ENCODE data around the gene ZNF584.

The ZNF584 gene

DNA sequence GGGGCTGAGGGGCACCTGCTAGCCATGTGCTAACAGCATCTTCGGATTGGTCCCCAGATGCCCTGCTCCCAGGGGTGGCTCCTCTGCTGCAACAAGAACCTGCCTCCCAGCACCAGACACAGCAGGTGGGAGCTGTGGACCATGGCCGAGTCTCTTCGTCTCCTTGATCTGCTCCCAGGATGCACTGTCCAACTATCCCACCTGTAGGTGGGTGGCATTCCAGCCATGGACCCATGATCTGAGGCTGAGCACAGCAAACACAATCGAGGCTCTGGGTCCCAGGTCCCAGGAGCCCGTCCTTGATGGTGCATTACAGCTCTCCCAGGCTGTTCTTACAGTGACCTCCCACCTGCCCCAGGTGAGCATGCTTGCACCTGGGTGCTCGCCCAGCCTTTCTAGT is 29.2 kb upstream of the ZNF584 start:
- H3K27me3 ChIP-seq (ENCODE audit: insufficient read depth, poor library complexity, severe bottlenecking): no peaks in the 10 kb centered on the region
- TF ChIP-seq, protein P1, sequence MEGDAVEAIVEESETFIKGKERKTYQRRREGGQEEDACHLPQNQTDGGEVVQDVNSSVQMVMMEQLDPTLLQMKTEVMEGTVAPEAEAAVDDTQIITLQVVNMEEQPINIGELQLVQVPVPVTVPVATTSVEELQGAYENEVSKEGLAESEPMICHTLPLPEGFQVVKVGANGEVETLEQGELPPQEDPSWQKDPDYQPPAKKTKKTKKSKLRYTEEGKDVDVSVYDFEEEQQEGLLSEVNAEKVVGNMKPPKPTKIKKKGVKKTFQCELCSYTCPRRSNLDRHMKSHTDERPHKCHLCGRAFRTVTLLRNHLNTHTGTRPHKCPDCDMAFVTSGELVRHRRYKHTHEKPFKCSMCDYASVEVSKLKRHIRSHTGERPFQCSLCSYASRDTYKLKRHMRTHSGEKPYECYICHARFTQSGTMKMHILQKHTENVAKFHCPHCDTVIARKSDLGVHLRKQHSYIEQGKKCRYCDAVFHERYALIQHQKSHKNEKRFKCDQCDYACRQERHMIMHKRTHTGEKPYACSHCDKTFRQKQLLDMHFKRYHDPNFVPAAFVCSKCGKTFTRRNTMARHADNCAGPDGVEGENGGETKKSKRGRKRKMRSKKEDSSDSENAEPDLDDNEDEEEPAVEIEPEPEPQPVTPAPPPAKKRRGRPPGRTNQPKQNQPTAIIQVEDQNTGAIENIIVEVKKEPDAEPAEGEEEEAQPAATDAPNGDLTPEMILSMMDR (IDR thresholded peaks at IDR 0.05; ENCODE audit: insufficient read depth, low read length): no peak
- TF ChIP-seq POLR2AphosphoS5 (IDR thresholded peaks at IDR 0.05; ENCODE audit: low read depth) (no peak), SPI1 (IDR thresholded peaks at IDR 0.05; ENCODE audit: borderline replicate concordance, low read depth) (no peak), GABPA (IDR thresholded peaks at IDR 0.05; ENCODE audit: low read depth) (no peak)
- TF ChIP-seq, protein P2, sequence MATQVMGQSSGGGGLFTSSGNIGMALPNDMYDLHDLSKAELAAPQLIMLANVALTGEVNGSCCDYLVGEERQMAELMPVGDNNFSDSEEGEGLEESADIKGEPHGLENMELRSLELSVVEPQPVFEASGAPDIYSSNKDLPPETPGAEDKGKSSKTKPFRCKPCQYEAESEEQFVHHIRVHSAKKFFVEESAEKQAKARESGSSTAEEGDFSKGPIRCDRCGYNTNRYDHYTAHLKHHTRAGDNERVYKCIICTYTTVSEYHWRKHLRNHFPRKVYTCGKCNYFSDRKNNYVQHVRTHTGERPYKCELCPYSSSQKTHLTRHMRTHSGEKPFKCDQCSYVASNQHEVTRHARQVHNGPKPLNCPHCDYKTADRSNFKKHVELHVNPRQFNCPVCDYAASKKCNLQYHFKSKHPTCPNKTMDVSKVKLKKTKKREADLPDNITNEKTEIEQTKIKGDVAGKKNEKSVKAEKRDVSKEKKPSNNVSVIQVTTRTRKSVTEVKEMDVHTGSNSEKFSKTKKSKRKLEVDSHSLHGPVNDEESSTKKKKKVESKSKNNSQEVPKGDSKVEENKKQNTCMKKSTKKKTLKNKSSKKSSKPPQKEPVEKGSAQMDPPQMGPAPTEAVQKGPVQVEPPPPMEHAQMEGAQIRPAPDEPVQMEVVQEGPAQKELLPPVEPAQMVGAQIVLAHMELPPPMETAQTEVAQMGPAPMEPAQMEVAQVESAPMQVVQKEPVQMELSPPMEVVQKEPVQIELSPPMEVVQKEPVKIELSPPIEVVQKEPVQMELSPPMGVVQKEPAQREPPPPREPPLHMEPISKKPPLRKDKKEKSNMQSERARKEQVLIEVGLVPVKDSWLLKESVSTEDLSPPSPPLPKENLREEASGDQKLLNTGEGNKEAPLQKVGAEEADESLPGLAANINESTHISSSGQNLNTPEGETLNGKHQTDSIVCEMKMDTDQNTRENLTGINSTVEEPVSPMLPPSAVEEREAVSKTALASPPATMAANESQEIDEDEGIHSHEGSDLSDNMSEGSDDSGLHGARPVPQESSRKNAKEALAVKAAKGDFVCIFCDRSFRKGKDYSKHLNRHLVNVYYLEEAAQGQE (IDR thresholded peaks at IDR 0.05; ENCODE audit: insufficient replicate concordance, low read depth): no peak
- H3K27ac ChIP-seq (replicated peaks): no peak overlapping the region
- no peak for DNase-seq (ENCODE audit: low read depth in 1 of 2, low spot score in 1 of 2)
- H3K4me3 ChIP-seq (replicated peaks; ENCODE audit: insufficient read depth, low read length): no peak overlapping the region

DNA sequence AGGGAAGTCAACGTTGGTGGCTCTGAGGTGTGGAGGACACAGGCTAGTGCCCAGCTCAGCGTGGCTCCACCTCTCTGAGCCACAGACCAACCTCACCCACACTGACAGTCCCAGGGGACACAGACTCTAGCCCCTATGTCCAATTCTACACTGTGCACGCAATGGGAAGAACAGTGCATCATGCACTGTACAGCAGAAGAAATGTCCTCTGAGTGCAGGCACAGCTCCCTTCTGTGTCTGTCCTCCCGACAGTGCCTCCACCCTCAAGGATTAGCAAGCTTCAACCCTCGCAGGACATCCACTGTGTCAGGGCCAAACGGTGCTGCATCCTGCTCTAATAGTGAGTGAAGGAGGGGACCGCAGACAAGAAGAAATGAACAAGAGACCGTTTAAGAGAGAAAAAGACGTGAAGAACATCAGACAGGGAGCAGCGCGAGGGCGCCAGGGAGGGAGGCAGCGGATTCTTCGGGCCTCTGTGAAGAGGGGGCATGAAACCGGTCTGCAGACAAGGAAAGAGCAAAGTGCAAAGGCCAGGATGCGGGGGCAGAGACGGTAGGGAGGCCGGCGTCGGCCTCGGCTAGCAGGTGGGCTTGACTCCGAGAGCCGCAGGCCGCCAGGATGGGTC is 28.3 kb upstream of the ZNF584 start:
- Histone ChIP-seq H3K27ac (replicated peaks) (peak overlapping the region; percentile 88), H3K4me3 (replicated peaks; ENCODE audit: insufficient read depth, low read length) (peak overlapping the region; percentile 61), H3K27me3 (ENCODE audit: insufficient read depth, poor library complexity, severe bottlenecking) (no peaks in the 10 kb centered on the region)
- no peak for TF ChIP-seq POLR2AphosphoS5 (IDR thresholded peaks at IDR 0.05; ENCODE audit: low read depth)
- no peak for TF ChIP-seq SPI1 (IDR thresholded peaks at IDR 0.05; ENCODE audit: borderline replicate concordance, low read depth)
- TF ChIP-seq, protein P1 (IDR thresholded peaks at IDR 0.05; ENCODE audit: insufficient read depth, low read length): no peak
- TF ChIP-seq, protein P2 (IDR thresholded peaks at IDR 0.05; ENCODE audit: insufficient replicate concordance, low read depth): no peak
- TF ChIP-seq GABPA (IDR thresholded peaks at IDR 0.05; ENCODE audit: low read depth): no peak
- DNase-seq (ENCODE audit: low read depth in 1 of 2, low spot score in 1 of 2): no peak

DNA sequence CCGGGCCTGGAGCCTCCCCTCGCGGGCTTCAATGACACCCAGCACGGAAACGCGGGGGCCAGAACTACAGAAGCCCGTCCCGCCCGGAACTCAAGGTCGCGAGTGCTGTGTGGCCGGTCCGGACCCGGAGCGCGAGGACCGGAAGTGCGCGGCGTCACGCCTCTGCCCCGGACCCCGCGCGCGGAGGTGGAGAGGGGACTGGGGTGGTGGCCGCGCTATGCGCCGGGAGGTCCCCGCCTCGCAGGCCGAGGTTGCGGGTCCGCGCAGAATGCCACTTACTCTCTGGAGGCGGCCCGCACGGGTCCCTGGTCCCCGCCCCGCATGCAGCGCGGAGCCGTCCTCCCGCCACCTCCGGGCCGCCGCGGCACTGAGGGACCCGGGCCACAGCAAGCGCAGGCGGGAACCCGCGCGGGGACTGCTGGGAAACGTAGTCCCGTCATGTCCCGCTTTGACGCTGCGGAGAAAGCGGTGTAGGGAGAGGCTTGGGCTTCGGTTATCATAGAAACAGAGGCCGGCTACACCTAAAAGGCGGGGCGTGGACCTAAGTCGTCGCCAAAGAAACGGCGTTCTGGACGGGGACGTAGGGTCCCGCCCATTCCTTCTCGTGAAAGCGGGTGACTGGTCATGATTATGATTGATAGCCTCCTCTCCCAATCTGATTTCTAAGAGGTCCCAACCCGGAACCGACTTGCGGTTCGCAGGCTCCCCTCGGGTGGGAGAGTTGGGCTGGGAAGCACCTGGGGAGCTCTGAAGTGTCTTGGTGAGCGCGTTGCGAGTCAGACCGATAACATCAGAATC is 27.6 kb upstream of the ZNF584 start, which contains the start of gene ZNF837:
Gene ZNF837 (minus strand): TSS at position 369 of the 798 bp plus-strand sequence. CDS start 11,698 bp downstream, outside the sequence.
- Histone ChIP-seq H3K27ac (replicated peaks) (peak within 1 kb of the TSS; percentile 88), H3K27me3 (ENCODE audit: insufficient read depth, poor library complexity, severe bottlenecking) (no peaks in the 10 kb centered on the region), H3K4me3 (replicated peaks; ENCODE audit: insufficient read depth, low read length) (peak within 1 kb of the TSS; percentile 61)
- DNase-seq (ENCODE audit: low read depth in 1 of 2, low spot score in 1 of 2): peak; percentile 100
- no peak for TF ChIP-seq SPI1 (IDR thresholded peaks at IDR 0.05; ENCODE audit: borderline replicate concordance, low read depth)
- peak; percentile 99 for TF ChIP-seq GABPA (IDR thresholded peaks at IDR 0.05; ENCODE audit: low read depth)
- TF ChIP-seq POLR2AphosphoS5 (IDR thresholded peaks at IDR 0.05; ENCODE audit: low read depth): peak; percentile 86
- TF ChIP-seq, protein P2 (IDR thresholded peaks at IDR 0.05; ENCODE audit: insufficient replicate concordance, low read depth): peak; percentile 66
- TF ChIP-seq, protein P1 (IDR thresholded peaks at IDR 0.05; ENCODE audit: insufficient read depth, low read length): no peak
